IPS-18a (cell line): ENCODE data around the gene TLCD4.
"Not testable (repeated sequence)": the region's sequence is repeated elsewhere in the genome, so short reads cannot be mapped to it uniquely, and the experiment has no call there.

Experiments used
- H3K27ac ChIP-seq: one replicate; pipeline ENCODE4 v1.5.1; 2013; ENCODE audit warnings: low read length
- H3K27me3 ChIP-seq: one replicate; pipeline ENCODE4 v1.6.1; 2013; ENCODE audit warnings: mild to moderate bottlenecking, low read length; ENCODE audit not compliant: control insufficient read depth, insufficient read depth
- H3K36me3 ChIP-seq: one replicate; pipeline ENCODE4 v1.6.1; 2013; ENCODE audit warnings: low read depth, low read length; ENCODE audit not compliant: control insufficient read depth
- H3K4me1 ChIP-seq: one replicate; pipeline ENCODE4 v1.6.1; 2013; ENCODE audit warnings: low read depth, low read length; ENCODE audit not compliant: control insufficient read depth
- H3K4me3 ChIP-seq: one replicate; pipeline ENCODE4 v1.5.1; 2013; ENCODE audit warnings: low read length
- H3K9ac ChIP-seq: one replicate; pipeline ENCODE4 v1.6.1; 2013; ENCODE audit warnings: mild to moderate bottlenecking, low read length, moderate library complexity
- H3K9me3 ChIP-seq: one replicate; pipeline ENCODE4 v1.6.1; 2013; ENCODE audit warnings: low read depth, low read length; ENCODE audit not compliant: control insufficient read depth

The TLCD4 gene

GRCh38 chr1:95084317-95085176, 32.6 kb upstream of the TLCD4 start:
- Histone ChIP-seq H3K9me3 (no peaks in the 10 kb centered on the region), H3K27ac (no peak overlapping the region), H3K4me1 (peaks cover 18% of the 10 kb centered on the region), H3K9ac (no peak overlapping the region), H3K27me3 (no peaks in the 10 kb centered on the region), H3K36me3 (no peaks in the 10 kb centered on the region), H3K4me3 (no peak overlapping the region)

GRCh38 chr1:95085376-95085775, 31.8 kb upstream of the TLCD4 start:
- no peaks in the 10 kb centered on the region for H3K36me3 ChIP-seq
- H3K4me1 ChIP-seq, result peaks cover 16% of the 10 kb centered on the region
- no peak overlapping the region for H3K9ac ChIP-seq
- H3K27ac ChIP-seq, result no peak overlapping the region
- H3K27me3 ChIP-seq, result no peaks in the 10 kb centered on the region
- no peak overlapping the region for H3K4me3 ChIP-seq
- no peaks in the 10 kb centered on the region for H3K9me3 ChIP-seq

GRCh38 chr1:95086949-95087533, 30.1 kb upstream of the TLCD4 start:
- Histone ChIP-seq H3K4me3 (no peak overlapping the region), H3K36me3 (no peaks in the 10 kb centered on the region), H3K27me3 (no peaks in the 10 kb centered on the region), H3K9ac (no peak overlapping the region), H3K27ac (no peak overlapping the region), H3K9me3 (no peaks in the 10 kb centered on the region), H3K4me1 (peaks cover 10% of the 10 kb centered on the region)

GRCh38 chr1:95088303-95088702, 28.9 kb upstream of the TLCD4 start:
- H3K4me1 ChIP-seq, result peaks cover 10% of the 10 kb centered on the region
- no peaks in the 10 kb centered on the region for H3K27me3 ChIP-seq
- no peaks in the 10 kb centered on the region for H3K9me3 ChIP-seq
- H3K36me3 ChIP-seq, result no peaks in the 10 kb centered on the region
- H3K4me3 ChIP-seq, result no peak overlapping the region
- no peak overlapping the region for H3K9ac ChIP-seq
- no peak overlapping the region for H3K27ac ChIP-seq

- H3K36me3 ChIP-seq, result no peaks in the 10 kb centered on the region
- no peak overlapping the region for H3K9ac ChIP-seq
- H3K27me3 ChIP-seq, result no peaks in the 10 kb centered on the region
- H3K9me3 ChIP-seq, result no peaks in the 10 kb centered on the region
- no peak overlapping the region for H3K27ac ChIP-seq
- H3K4me3 ChIP-seq, result no peak overlapping the region
- H3K4me1 ChIP-seq, result peaks cover 8% of the 10 kb centered on the region
These were observed 27.4 kb upstream of the TLCD4 start for GRCh38 chr1:95089650-95090287.

GRCh38 chr1:95091290-95091689, 25.9 kb upstream of the TLCD4 start:
- not testable (repeated sequence) for H3K27ac ChIP-seq, H3K4me3 ChIP-seq, H3K27me3 ChIP-seq, H3K9me3 ChIP-seq, H3K36me3 ChIP-seq, H3K9ac ChIP-seq, H3K4me1 ChIP-seq

- H3K27ac ChIP-seq, H3K9ac ChIP-seq, H3K4me3 ChIP-seq, H3K9me3 ChIP-seq, H3K4me1 ChIP-seq, H3K27me3 ChIP-seq, H3K36me3 ChIP-seq: not testable (repeated sequence)
These were observed 24.3 kb upstream of the TLCD4 start for GRCh38 chr1:95092891-95093290.

GRCh38 chr1:95093296-95093695, 23.9 kb upstream of the TLCD4 start:
- Histone ChIP-seq H3K4me1 (no peaks in the 10 kb centered on the region), H3K27me3 (no peaks in the 10 kb centered on the region), H3K36me3 (no peaks in the 10 kb centered on the region), H3K27ac (no peak overlapping the region), H3K9ac (no peak overlapping the region), H3K9me3 (no peaks in the 10 kb centered on the region), H3K4me3 (no peak overlapping the region)

GRCh38 chr1:95094923-95095322, 22.2 kb upstream of the TLCD4 start:
- Histone ChIP-seq H3K9me3 (no peaks in the 10 kb centered on the region), H3K36me3 (no peaks in the 10 kb centered on the region), H3K27ac (no peak overlapping the region), H3K9ac (no peak overlapping the region), H3K4me1 (no peaks in the 10 kb centered on the region), H3K27me3 (no peaks in the 10 kb centered on the region), H3K4me3 (no peak overlapping the region)

- Histone ChIP-seq H3K27me3 (no peaks in the 10 kb centered on the region), H3K4me3 (no peak overlapping the region), H3K9me3 (no peaks in the 10 kb centered on the region), H3K9ac (no peak overlapping the region), H3K27ac (no peak overlapping the region), H3K4me1 (no peaks in the 10 kb centered on the region), H3K36me3 (no peaks in the 10 kb centered on the region)
These were observed 21.3 kb upstream of the TLCD4 start for GRCh38 chr1:95095833-95096217.

GRCh38 chr1:95096218-95096841, 20.8 kb upstream of the TLCD4 start:
- H3K9me3 ChIP-seq, result no peaks in the 10 kb centered on the region
- no peak overlapping the region for H3K4me3 ChIP-seq
- no peaks in the 10 kb centered on the region for H3K4me1 ChIP-seq
- H3K27ac ChIP-seq, result no peak overlapping the region
- no peaks in the 10 kb centered on the region for H3K27me3 ChIP-seq
- H3K9ac ChIP-seq, result no peak overlapping the region
- no peaks in the 10 kb centered on the region for H3K36me3 ChIP-seq
